NK-92 (cell line): ENCODE data around the gene FHAD1.

Source experiments
- DNase-seq: peaks from one replicate; lab custom pipeline; 2025; ENCODE audit not compliant: unreplicated experiment; lab: John Stamatoyannopoulos, UW

Gene FHAD1

GRCh38 chr1:15344380-15344779, 97.4 kb downstream of the FHAD1 start:
- no peak for DNase-seq

GRCh38 chr1:15344800-15345704, 98.0 kb downstream of the FHAD1 start:
- DNase-seq, result no peak

GRCh38 chr1:15345705-15346345, 98.8 kb downstream of the FHAD1 start:
- no peak for DNase-seq

GRCh38 chr1:15346346-15347030, 99.5 kb downstream of the FHAD1 start:
- no peak for DNase-seq

GRCh38 chr1:15347182-15347581, 100.2 kb downstream of the FHAD1 start:
- no peak for DNase-seq

GRCh38 chr1:15348648-15349047, 101.6 kb downstream of the FHAD1 start:
- DNase-seq, result no peak

GRCh38 chr1:15349133-15349532, 102.1 kb downstream of the FHAD1 start:
- no peak for DNase-seq

- DNase-seq, result no peak
Measured at GRCh38 chr1:15350151-15350550, 103.1 kb downstream of the FHAD1 start.

- DNase-seq, result no peak
Measured at GRCh38 chr1:15350551-15351200, 103.7 kb downstream of the FHAD1 start.

GRCh38 chr1:15351310-15351709, 104.3 kb downstream of the FHAD1 start:
- DNase-seq, result no peak

GRCh38 chr1:15352128-15352957, 105.3 kb downstream of the FHAD1 start:
- no peak for DNase-seq

GRCh38 chr1:15353839-15354579, 107.0 kb downstream of the FHAD1 start:
- no peak for DNase-seq

GRCh38 chr1:15354580-15354965, 107.5 kb downstream of the FHAD1 start:
- DNase-seq, result no peak

- DNase-seq, result no peak
Measured at GRCh38 chr1:15355968-15356625, 109.1 kb downstream of the FHAD1 start.

GRCh38 chr1:15357612-15358207, 110.7 kb downstream of the FHAD1 start:
- DNase-seq, result no peak

- DNase-seq, result no peak
Measured at GRCh38 chr1:15358565-15359133, 111.6 kb downstream of the FHAD1 start.

- no peak for DNase-seq
Measured at GRCh38 chr1:15360700-15361099, 113.7 kb downstream of the FHAD1 start.

GRCh38 chr1:15362096-15362736, 115.2 kb downstream of the FHAD1 start:
- no peak for DNase-seq
